Measurements from ENCODE around the gene EAF1.
"Not testable (repeated sequence)": the region's sequence is repeated elsewhere in the genome, so short reads cannot be mapped to it uniquely, and the experiment has no call there.

The EAF1 gene

DNA sequence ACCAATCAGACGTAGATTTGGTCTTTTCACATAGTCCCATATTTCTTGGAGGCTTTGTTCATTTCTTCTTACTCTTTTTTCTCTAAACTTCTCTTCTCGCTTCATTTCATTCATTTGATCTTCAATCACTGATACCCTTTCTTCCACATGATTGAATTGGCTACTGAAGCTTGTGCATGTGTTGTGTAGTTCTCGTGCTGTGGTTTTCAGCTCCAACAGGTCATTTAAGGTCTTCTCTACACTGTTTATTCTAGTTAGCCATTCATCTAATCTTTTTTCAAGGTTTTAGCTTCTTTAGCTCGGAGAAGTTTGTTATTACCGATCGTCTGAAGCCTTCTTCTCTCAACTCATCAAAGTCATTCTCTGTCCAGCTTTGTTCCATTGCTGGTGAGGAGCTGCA lies 57.2 kb downstream of the EAF1 start:
- not testable (repeated sequence) for DNase-seq (ENCODE audit: low spot score)

- DNase-seq (ENCODE audit: low spot score), result no peak
Measured at GRCh38 chr3:15486020-15486419, 58.6 kb downstream of the EAF1 start.

DNA sequence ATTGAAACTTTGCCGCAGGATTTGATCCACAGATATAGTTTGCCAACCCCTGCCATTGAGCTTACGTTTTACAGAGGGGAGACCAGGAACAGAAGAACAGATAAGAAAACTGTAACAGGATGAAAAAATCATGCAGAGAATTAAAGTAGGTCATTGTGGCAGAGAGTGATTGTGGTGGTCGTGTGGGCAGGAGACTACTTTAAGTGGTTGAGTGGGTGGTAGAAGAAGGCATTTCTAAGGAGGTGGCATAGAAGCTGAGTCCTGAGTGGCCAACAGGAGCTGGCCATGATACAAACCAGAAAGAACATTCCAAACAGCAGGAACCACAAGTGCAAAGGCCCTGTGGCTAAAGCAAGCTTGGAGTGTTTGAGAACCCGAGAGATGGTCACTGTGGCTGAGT lies 59.6 kb downstream of the EAF1 start:
- no peak for DNase-seq (ENCODE audit: low spot score)

GRCh38 chr3:15488002-15488401 lies 60.6 kb downstream of the EAF1 start:
- no peak for DNase-seq (ENCODE audit: low spot score)

DNA sequence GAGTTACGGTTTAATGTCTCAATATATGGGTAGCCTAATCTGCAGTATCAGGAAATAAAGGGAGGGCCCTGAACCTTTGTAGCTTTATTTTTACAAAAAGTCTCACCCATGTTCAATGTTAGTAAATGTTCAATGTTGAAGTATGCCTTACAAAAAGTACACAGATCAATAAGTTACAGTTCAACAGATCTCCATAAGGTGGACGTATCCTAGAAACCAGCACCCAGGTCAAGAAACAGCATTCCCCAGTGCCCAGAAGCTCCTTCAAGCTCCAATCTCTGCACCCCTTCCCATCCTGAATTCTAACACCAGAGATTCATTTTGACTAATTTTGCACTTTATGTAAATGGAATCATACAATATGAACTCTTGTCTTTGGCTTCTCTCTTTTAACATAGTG lies 62.8 kb downstream of the EAF1 start:
- no peak for DNase-seq (ENCODE audit: low spot score)

DNA sequence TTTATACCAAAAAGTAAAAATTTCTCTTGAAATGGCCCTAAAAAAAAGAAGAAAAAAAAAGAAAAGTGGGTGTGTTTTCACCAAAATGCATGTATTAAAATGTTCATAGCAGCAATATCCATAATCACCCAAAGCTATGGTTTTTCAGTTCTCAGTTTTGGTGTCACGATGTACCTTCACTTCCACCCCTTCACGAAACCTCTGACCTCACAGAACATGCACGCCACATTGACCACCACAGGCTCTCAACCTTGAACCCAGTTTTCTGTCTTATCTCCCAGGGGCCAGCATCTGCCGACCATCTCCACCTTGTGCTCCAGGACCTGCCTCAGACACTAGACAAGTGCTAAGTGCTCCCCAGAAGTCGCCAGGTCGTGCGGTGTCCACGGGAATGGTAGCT lies 63.7 kb downstream of the EAF1 start:
- DNase-seq (ENCODE audit: low spot score), result no peak
